DOHH2 (cell line): ENCODE data around the gene UNC5C.

Experiments used
- H3F3A ChIP-seq: fragments of 200-600 bp; sonication (generic), shearing (Covaris generic); 2 replicates; pipeline ENCODE4 v1.6.0; 2016; ENCODE audit warnings: antibody characterized with exemption, mild to moderate bottlenecking; ENCODE audit not compliant: control insufficient read depth, insufficient read depth
- H3K27ac ChIP-seq: fragments of 200-600 bp; sonication (generic); 2 replicates; pipeline ENCODE4 v1.5.1; 2014; ENCODE audit warnings: low read depth, mild to moderate bottlenecking, low read length, moderate library complexity
- H3K27me3 ChIP-seq: fragments of 200-600 bp; sonication (generic); 2 replicates; pipeline ENCODE4 v1.6.1; 2014; ENCODE audit warnings: mild to moderate bottlenecking, low read length, mixed read lengths; ENCODE audit not compliant: control insufficient read depth
- H3K36me3 ChIP-seq: fragments of 200-600 bp; sonication (generic); 2 replicates; pipeline ENCODE4 v1.6.1; 2014; ENCODE audit warnings: mild to moderate bottlenecking, low read length, moderate library complexity, mixed read lengths; ENCODE audit not compliant: control insufficient read depth
- H3K4me1 ChIP-seq: fragments of 200-600 bp; sonication (generic); 2 replicates; pipeline ENCODE4 v1.6.1; 2014; ENCODE audit warnings: mild to moderate bottlenecking, low read length, mixed read lengths; ENCODE audit not compliant: control insufficient read depth
- H3K4me2 ChIP-seq: fragments of 200-600 bp; sonication (generic); 2 replicates; pipeline ENCODE4 v1.6.0; 2014; ENCODE audit warnings: mild to moderate bottlenecking, low read length, moderate library complexity
- H3K4me3 ChIP-seq: fragments of 200-600 bp; sonication (generic); 2 replicates; pipeline ENCODE4 v1.5.1; 2014; ENCODE audit warnings: mild to moderate bottlenecking, low read length, mixed read lengths
- H3K79me2 ChIP-seq: fragments of 200-600 bp; sonication (generic); 2 replicates; pipeline ENCODE4 v1.6.1; 2014; ENCODE audit warnings: mild to moderate bottlenecking, low read length, mixed read lengths; ENCODE audit not compliant: control insufficient read depth
- H3K9me2 ChIP-seq: fragments of 200-600 bp; sonication (generic); replicated peaks from 2 replicates; pipeline ENCODE4 v1.6.1; 2014; ENCODE audit warnings: mild to moderate bottlenecking, low read length, mixed read lengths; ENCODE audit not compliant: control insufficient read depth
- H3K9me3 ChIP-seq: fragments of 200-600 bp; sonication (generic); 2 replicates; pipeline ENCODE4 v1.6.1; 2014; ENCODE audit warnings: antibody characterized with exemption, low read length, mixed read lengths; ENCODE audit not compliant: control insufficient read depth, insufficient read depth
- H4K20me1 ChIP-seq: fragments of 200-600 bp; sonication (generic); 2 replicates; pipeline ENCODE4 v1.6.0; 2014; ENCODE audit warnings: low read depth, mild to moderate bottlenecking, antibody characterized with exemption, low read length, moderate library complexity; ENCODE audit not compliant: control insufficient read depth, insufficient read depth
- EZH2phosphoT487 ChIP-seq: fragments of 200-600 bp; sonication (generic); IDR thresholded peaks from 2 replicates; pipeline ENCODE4 v1.6.1; 2017; ENCODE audit warnings: borderline replicate concordance, mild to moderate bottlenecking, antibody characterized with exemption, low read length, moderate library complexity, mixed read lengths
- TF ChIP-seq, protein P1 (sequence below): fragments of 200-600 bp; sonication (generic); IDR thresholded peaks from one replicate; pipeline ENCODE4 v1.5.1; 2014; ENCODE audit warnings: antibody characterized with exemption, mild to moderate bottlenecking, low read depth, low read length; ENCODE audit not compliant: poor library complexity, severe bottlenecking

The UNC5C gene

GRCh38 chr4:95193391-95194224 is 355.2 kb downstream of the UNC5C start:
- H3K9me3 ChIP-seq = no peaks in the 10 kb centered on the region
- H3K36me3 ChIP-seq = no peaks in the 10 kb centered on the region
- no peak overlapping the region for H3K4me3 ChIP-seq
- H3F3A ChIP-seq = no peaks in the 10 kb centered on the region
- no peak for TF ChIP-seq EZH2phosphoT487
- TF ChIP-seq, protein P1, sequence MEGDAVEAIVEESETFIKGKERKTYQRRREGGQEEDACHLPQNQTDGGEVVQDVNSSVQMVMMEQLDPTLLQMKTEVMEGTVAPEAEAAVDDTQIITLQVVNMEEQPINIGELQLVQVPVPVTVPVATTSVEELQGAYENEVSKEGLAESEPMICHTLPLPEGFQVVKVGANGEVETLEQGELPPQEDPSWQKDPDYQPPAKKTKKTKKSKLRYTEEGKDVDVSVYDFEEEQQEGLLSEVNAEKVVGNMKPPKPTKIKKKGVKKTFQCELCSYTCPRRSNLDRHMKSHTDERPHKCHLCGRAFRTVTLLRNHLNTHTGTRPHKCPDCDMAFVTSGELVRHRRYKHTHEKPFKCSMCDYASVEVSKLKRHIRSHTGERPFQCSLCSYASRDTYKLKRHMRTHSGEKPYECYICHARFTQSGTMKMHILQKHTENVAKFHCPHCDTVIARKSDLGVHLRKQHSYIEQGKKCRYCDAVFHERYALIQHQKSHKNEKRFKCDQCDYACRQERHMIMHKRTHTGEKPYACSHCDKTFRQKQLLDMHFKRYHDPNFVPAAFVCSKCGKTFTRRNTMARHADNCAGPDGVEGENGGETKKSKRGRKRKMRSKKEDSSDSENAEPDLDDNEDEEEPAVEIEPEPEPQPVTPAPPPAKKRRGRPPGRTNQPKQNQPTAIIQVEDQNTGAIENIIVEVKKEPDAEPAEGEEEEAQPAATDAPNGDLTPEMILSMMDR = no peak
- H3K27me3 ChIP-seq = no peaks in the 10 kb centered on the region
- no peaks in the 10 kb centered on the region for H3K4me1 ChIP-seq
- no peaks in the 10 kb centered on the region for H3K79me2 ChIP-seq
- H3K27ac ChIP-seq = no peak overlapping the region
- no peak overlapping the region for H3K4me2 ChIP-seq
- H4K20me1 ChIP-seq = no peaks in the 10 kb centered on the region
- H3K9me2 ChIP-seq = no peaks in the 10 kb centered on the region

- Histone ChIP-seq H3K27me3 (no peaks in the 10 kb centered on the region), H3F3A (no peaks in the 10 kb centered on the region), H3K4me3 (no peak overlapping the region), H3K27ac (no peak overlapping the region), H3K9me2 (no peaks in the 10 kb centered on the region), H3K4me1 (no peaks in the 10 kb centered on the region), H3K9me3 (no peaks in the 10 kb centered on the region), H3K79me2 (no peaks in the 10 kb centered on the region), H3K36me3 (no peaks in the 10 kb centered on the region), H3K4me2 (no peak overlapping the region), H4K20me1 (no peaks in the 10 kb centered on the region)
- TF ChIP-seq, protein P1 = no peak
- TF ChIP-seq EZH2phosphoT487 = no peak
Observed at GRCh38 chr4:95191537-95191936, 357.2 kb downstream of the UNC5C start.

DNA sequence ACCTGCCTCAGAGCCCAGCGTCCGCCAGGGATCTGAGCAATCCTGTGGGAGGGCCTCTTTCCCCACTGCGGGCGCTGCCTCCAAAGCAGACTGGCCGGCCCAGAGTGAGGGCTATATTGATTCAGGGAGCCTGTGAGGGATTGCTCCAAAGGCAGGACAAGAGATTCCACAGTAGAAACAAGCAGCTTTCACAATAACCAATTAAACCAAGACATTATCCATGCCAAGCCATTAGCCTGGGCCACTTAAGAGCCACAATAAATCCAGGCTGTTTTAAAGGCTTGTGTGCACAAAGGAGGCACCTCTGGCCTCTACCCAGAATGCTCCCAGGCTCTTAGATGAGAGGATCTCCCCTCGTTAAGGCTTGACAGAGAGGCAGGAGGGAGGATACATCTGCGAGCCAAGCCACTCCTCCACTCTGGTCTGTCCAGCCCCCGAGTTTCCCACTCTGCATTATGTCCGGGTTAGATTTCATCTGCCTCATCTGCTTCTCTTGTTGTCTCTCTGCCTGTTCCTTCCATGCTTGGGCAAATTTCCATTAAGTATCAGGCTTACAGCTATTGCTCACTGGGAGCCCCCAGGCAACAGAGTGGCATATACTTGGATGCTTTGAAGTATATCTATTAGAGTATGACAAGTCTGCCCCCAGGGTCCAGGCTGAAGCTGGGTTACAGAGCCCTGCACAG is 357.9 kb downstream of the UNC5C start:
- no peaks in the 10 kb centered on the region for H3K9me3 ChIP-seq
- no peaks in the 10 kb centered on the region for H4K20me1 ChIP-seq
- H3K27me3 ChIP-seq = no peaks in the 10 kb centered on the region
- H3K4me1 ChIP-seq = no peaks in the 10 kb centered on the region
- H3K4me3 ChIP-seq = no peak overlapping the region
- no peaks in the 10 kb centered on the region for H3K36me3 ChIP-seq
- no peaks in the 10 kb centered on the region for H3K9me2 ChIP-seq
- H3F3A ChIP-seq = no peaks in the 10 kb centered on the region
- TF ChIP-seq, protein P1 = no peak
- no peak for TF ChIP-seq EZH2phosphoT487
- H3K27ac ChIP-seq = no peak overlapping the region
- no peak overlapping the region for H3K4me2 ChIP-seq
- no peaks in the 10 kb centered on the region for H3K79me2 ChIP-seq
